Measurements from ENCODE around the gene FLT4.

DNA sequence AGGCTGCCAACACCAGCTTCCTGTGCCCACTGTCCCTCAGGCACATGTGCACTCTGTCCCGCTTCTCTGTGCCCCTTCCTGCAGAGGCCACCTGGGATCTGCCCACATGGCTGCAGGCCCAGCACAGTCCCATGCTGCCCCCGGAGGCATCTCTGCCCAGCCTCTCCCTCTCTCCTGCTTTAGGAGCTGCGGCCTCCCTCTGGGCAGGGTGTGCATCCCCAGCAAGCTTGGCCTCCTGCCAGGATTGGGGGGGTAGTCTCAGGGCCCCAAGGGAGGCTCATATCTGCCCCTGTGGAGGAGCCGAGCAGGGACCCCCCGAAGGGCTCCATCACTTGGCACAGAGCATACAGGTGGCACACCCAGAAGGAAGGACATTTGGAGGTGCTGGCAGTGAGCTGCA is 24.8 kb downstream of the FLT4 start:
- TF ChIP-seq, protein P1, sequence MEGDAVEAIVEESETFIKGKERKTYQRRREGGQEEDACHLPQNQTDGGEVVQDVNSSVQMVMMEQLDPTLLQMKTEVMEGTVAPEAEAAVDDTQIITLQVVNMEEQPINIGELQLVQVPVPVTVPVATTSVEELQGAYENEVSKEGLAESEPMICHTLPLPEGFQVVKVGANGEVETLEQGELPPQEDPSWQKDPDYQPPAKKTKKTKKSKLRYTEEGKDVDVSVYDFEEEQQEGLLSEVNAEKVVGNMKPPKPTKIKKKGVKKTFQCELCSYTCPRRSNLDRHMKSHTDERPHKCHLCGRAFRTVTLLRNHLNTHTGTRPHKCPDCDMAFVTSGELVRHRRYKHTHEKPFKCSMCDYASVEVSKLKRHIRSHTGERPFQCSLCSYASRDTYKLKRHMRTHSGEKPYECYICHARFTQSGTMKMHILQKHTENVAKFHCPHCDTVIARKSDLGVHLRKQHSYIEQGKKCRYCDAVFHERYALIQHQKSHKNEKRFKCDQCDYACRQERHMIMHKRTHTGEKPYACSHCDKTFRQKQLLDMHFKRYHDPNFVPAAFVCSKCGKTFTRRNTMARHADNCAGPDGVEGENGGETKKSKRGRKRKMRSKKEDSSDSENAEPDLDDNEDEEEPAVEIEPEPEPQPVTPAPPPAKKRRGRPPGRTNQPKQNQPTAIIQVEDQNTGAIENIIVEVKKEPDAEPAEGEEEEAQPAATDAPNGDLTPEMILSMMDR (IDR thresholded peaks at IDR 0.05; ENCODE audit: low read depth, low read length), result no peak
- no peak for TF ChIP-seq EZH2phosphoT487 (IDR thresholded peaks at IDR 0.05; ENCODE audit: low read depth)
